HG02973 (cell line): ENCODE results near the gene CACNB3.
"Not testable (repeated sequence)": the region's sequence is repeated elsewhere in the genome, so short reads cannot be mapped to it uniquely, and the experiment has no call there.

Experiments used
- ATAC-seq: cut with Tn5 transposase; IDR thresholded peaks from one replicate; pipeline ENCODE4 v1.9.1; 2021; ENCODE audit warnings: moderate library complexity; ENCODE audit not compliant: unreplicated experiment

The CACNB3 gene

DNA sequence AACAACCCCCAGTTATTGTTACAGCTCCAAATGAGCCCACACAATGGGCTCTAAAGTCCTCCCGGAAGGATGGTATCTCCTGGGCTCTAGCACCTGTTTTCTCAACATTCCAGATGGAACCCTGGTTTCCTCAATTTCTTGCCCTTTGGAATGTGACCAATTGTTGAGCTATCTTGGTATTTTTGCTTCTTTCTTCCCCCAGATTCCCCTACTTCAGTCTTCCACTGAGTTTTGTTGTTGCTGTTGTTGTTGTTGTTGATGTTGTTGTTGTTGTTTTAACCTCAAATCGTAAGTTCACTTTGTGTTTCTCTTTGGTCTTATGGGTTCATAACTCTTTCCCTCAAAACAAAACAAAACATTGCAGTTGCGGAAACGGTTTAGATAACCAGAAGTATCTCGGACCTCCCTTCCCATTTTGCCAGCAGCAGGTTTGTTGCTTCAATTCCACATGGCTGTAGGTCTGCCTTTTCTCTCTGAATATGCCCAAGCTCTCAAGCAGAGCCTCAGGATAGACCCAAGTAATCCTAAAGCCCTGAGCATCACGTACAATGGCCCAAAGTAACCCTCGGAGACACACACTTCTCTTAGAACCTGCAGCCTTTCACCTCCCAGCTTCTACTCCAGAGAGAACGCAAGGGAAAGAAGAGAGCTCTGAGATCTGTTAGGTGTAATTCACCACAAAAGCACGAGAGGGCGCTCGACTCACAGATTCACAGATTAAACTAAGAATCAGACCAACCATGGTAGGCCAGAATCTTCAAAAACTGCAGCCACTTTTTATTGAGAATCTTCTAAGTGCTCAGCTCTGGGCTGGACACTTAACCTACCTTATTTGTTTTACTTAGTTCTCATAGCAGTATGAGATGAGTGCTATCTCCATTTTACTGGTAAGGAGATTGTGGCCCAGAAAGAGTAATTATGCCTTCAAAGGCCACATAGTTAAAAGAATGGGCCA is 34.7 kb downstream of the CACNB3 start:
- no peak for ATAC-seq

GRCh38 chr12:48854488-48854887 is 36.2 kb downstream of the CACNB3 start:
- ATAC-seq, result no peak

DNA sequence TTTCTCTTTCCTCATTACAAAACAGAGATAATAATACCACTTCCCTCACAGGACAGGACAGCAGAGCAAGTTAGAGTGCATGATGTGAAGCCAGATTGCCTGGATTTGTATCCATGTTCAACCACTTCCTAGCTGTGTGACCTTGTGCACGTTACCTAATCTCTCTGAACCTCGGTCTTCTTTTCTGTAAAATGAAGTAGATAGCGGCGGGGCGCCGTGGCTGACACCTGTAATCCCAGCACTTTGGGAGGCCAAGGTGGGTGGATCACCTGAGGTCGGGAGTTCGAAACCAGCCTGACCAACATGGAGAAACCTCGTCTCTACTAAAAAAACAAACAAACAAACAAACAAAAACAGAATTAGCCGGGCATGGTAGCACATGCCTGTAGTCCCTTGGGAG is 36.6 kb downstream of the CACNB3 start:
- not testable (repeated sequence) for ATAC-seq

GRCh38 chr12:48856379-48856778 is 38.1 kb downstream of the CACNB3 start:
- no peak for ATAC-seq

DNA sequence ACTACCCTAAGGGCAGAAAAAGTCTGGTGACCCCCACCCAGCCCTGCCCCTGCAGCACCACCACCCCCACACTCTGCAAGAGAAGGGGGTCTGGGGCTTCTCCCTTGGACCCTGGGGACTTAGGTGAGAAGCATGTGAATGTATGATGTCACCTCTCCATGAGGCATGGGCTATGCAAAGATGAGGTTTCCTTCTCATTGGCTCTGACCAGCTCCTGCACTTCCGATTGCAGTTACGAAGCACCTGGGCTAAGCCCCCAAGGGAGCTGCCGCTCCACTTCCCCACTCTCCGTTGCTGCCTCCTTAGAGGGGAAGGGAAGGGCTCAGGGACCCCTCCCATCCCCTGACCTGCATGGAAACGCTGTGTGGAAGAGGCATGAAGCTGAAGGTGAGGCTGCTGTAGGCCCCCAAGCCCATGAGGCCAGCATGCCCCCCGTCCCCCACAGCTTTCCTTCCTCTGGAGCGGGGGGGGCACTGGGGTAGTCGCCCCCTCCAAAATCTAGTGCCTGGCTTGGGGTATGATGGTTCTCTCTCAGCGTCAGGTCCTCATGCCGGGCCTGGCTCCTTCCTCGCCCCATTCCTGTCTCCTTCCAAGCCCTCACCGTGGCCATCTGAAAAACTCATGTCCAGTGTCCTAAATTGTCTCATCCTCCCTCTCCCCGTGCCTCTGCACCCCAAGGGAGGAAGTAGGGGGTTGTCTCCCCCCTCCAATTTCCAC is 39.1 kb downstream of the CACNB3 start:
- no peak for ATAC-seq

DNA sequence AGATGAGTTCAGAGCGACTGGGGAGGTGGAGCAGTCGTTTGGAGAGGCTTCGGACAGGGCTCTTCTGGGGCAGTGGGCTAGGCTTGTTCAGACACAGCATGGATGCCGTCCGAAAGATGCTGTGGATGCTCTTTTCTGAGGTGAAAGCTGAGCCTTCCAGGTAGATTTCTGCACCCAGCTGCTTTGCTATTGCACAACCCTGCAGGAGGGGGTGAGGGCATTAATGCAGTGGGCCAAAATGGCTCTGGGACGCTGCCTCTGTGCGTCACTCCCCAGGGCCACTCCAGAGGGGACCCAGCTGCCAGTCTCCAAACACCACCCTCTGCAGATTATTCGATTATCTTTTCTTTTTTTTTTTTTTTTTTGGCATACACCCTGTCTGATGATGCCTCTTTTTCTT is 39.7 kb downstream of the CACNB3 start:
- ATAC-seq, result no peak

DNA sequence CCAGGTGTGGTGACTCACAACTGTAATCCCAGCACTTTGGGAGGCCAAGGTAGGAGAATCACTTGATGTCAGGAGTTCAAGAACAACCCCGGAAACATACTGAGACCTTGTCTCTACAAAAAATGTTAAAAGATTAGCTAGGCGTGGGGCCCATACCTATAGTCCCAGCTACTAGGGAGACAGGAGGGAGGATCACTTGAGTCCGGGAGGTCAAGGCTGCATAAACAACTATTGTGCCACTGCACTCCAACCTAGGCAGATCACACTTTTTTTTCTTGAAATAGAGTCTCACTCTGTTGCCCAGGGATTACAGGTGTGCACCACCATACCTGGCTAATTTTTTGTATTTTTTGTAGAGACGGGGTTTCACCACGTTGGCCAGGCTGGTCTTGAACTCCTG is 41.3 kb downstream of the CACNB3 start:
- ATAC-seq, result no peak

DNA sequence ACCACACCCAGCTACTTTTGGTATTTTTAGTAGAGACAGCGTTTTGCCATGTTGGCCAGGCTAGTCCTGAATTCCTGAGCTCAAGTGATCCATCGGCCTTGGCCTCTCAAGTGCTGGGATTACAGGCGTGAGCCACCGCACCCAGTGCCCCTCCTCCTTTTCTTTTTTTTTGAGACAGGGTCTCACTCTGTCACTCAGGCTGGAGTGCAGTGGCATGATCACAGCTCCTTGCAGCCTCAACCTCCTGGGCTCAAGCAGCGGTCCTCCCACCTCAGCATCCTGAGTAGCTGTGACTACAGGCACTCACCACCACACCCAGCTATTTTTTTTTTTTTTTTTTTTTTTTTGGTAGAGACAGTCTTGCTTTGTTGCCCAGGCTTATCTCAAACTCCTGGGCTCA is 41.9 kb downstream of the CACNB3 start:
- not testable (repeated sequence) for ATAC-seq

DNA sequence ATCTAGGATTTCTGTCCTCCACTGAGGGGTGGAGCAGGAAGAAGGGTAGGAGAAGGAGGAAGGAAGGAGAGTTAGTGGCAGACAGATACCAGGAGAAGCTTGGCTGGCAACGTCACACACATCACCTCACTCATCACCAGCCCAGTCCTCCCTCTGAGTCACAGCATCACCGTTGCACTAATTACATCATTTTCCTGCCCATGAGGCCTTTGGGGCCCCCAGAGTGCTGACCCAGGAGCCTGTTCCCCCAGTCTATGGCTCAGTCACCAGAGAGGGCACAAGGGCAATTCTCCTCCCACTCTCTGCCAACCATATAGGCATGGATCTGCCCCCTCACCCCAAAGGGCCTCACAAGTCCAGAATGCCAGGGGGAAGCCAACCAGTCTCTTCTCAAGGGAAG is 42.8 kb downstream of the CACNB3 start:
- no peak for ATAC-seq

DNA sequence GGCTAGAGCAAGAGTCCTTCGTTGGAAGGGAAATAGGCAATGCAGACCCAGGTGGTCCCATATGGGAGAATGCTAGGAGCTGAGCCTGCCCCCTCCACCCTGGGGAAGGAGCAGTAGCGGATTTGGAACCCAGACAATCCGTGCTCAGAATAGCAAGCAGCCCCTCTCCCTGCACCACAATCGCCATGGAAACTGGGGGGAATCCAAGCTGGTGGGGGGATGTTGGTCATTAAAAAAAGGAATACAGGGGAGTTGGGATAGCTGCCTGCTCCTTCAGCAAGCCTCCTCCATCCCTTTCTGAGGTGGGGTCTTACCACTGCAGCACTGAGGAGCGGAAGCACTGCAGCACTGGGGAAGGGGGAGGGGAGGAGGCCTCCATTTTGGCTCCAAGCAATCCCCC is 44.5 kb downstream of the CACNB3 start:
- ATAC-seq, result no peak

GRCh38 chr12:48863291-48863690 is 45.0 kb downstream of the CACNB3 start:
- no peak for ATAC-seq

- ATAC-seq, result peak; percentile 80
Measured at GRCh38 chr12:48865281-48866051, 47.2 kb downstream of the CACNB3 start, which contains the start of gene RND1. Gene RND1, minus strand, starts transcription at chr12:48865870. Its CDS starts 103 bp downstream, at chr12:48865767.

DNA sequence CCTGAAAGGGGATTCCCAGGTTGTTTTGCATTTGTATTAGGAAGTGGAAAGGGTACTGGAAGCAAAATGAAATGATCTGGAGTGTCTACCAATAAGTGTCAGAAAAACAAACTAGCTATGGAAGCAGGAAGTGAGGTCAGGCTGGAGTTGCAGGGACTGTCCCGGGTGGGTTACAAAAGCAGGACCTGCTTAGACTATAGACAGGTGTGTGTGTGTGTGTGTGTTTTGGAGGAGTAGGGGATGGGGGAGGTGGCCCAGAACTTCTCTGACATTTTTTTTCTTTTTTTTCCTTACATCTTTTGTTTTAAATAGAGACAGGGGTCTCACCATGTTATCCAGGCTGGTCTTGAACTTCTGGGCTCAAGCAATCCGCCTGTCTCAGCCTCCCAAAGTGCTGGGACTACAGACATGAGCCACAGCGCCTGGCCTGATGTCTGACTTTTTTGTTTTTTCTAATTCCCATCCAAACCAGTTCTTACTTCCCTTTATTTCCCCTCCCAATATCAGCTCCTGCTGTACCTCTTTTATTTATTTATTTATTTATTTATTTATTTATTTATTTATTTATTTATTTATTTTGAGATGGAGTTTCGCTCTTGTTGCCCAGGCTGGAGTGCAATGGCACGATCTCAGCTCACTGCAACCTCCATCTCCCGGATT is 47.9 kb downstream of the CACNB3 start:
- no peak for ATAC-seq

- ATAC-seq, result no peak
Measured at GRCh38 chr12:48868451-48868850, 50.2 kb downstream of the CACNB3 start.

DNA sequence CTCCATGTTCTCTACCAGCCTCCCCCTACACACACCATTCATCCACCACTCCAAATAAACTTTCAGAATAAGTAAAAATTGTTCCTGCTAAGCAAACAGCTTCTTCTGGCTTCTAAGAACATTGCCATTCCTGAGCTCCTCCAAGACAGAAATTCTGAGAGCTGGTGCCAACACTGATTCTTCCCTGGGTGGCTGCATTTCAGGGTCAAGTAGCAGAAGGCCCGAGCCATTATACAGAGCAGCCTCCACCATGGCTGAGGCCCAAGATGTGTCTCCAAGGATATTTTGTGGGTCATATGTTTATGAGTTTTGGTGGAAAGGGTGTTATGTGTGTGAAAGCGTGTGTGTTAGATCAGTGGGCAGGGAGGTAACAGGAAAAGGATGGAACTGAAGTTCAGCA is 50.9 kb downstream of the CACNB3 start:
- no peak for ATAC-seq

DNA sequence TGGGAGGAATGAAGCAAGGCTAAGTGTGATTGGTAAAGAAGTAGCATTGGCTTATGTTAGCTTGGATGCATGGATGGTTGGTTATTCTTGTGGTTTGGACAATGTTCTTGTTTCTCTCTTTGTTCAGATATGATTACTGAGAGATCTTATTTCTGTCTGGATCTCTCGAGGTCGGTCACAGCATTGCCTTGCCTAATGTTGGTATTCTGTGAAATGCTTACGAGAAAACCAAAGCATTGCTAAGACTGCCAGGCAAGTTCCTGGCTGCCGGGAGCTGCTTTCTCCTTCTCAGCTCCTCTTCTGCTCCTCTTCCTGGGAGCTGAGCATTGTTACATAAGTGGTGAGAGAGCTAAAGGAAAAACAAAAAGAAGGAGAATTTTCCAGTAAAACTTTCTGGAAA is 54.8 kb downstream of the CACNB3 start:
- ATAC-seq, result no peak

DNA sequence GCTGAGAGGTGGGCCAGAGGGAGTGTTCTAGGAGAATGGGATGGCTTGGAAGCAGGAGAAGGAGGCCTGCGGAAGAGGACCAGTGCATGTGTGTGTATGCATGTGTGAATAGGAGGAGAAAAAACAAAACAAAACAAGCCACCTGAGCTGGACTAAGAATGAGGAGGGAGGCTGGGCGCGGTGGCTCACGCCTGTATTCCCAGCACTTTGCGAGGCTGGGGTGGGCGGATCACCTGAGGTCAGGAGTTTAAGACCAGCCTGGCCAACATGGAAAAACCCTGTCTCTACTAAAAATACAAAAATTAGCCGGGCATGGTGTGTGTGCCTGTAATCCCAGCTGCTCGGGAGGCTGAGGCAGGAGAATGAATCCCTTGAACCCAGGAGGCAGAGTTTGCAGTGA is 55.2 kb downstream of the CACNB3 start:
- not testable (repeated sequence) for ATAC-seq

- ATAC-seq, result no peak
Measured at GRCh38 chr12:48875944-48876515, 57.7 kb downstream of the CACNB3 start.
